GM19240 (cell line): Measurements from ENCODE around the gene HMGA1.

Source experiments
- DNase-seq: peaks from one replicate; pipeline ENCODE4 v3.0.0; 2011; ENCODE audit warnings: low spot score; ENCODE audit not compliant: insufficient read length

The HMGA1 gene

DNA sequence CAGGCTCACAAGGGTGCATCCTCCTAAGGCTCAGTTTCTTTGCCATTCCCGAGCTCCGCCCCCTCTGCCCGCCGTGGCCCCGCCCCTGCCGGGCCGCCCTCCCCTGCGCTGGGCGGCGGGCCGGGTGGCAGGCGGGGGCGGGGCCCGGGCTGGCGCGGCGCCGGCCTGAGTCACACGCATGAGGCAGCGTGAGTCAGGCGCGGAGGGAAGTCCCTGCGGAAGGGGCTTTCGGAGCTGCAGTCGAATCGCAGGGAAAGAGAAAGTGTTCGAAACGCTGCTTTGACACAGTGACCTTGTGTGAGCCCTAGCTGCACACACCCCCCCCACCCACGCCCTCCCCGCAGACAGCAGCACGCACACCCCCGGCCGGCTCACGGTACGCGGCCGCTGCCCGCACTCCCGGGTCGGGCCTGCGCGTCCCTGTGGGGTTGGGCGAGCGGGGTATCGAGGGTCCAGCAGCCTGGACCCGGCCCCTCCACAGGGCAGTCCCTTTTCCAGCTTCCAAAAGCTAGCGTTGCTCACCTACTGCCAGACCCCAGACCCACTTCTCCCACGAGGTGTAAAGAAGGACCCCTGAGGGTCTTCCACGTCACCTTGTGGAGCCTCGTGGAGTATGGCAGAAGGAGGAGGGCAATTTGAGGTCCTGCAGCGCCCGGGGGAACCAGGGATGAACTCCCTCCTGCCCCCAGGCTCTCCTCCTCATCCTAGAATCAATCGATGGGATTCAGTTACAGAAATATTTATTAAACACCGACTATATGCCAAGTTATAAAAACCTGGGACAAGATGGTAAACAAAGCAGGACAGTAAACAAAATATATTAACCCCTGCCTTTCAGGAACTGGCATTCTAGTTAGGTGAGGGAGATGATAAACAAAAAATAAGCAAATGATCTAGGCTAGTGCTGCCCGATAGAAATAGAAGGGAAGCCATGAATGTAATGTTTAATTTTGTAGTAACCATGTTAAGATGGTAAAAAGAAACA, 12.4 kb upstream of the HMGA1 start:
- peak; percentile 97 for DNase-seq

DNA sequence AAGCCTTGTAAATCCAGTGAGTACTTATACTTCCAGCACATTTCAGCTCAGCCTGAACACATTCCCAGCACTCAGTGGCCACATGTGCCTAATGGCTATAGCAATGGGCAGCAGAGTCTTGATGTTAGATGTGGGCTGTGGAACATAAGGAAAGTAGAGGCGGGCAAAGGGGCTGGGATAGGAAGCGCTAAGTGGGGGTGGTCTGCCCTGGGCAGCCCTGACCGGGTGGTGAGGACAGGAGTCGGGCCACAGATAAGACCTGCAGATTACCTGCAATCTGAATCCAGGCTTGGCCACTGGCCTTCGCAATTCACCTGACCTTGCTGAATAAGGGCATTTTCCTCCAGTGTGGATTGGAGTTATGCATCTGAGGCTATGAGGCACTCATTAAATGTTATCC, 11.1 kb upstream of the HMGA1 start:
- DNase-seq: no peak

DNA sequence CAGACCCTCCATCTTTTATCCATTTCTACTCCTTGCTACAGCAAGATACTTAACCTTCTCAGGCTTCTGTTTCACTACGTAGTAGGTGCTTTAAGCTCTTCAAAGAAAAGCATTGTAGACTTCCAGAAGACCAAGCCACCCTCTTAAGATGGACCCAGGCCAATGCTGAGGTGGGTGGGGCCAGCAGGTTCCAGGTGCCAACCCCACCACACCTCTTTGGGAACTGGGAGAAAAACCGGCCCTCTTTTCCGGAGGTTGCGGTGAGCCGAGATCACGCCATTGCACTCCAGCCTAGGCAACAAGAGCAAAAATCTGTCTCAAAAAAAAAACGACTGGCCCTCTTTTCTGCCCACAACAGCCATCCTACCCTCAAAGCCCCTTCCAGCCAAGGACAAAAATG, 10.6 kb upstream of the HMGA1 start:
- no peak for DNase-seq

DNA sequence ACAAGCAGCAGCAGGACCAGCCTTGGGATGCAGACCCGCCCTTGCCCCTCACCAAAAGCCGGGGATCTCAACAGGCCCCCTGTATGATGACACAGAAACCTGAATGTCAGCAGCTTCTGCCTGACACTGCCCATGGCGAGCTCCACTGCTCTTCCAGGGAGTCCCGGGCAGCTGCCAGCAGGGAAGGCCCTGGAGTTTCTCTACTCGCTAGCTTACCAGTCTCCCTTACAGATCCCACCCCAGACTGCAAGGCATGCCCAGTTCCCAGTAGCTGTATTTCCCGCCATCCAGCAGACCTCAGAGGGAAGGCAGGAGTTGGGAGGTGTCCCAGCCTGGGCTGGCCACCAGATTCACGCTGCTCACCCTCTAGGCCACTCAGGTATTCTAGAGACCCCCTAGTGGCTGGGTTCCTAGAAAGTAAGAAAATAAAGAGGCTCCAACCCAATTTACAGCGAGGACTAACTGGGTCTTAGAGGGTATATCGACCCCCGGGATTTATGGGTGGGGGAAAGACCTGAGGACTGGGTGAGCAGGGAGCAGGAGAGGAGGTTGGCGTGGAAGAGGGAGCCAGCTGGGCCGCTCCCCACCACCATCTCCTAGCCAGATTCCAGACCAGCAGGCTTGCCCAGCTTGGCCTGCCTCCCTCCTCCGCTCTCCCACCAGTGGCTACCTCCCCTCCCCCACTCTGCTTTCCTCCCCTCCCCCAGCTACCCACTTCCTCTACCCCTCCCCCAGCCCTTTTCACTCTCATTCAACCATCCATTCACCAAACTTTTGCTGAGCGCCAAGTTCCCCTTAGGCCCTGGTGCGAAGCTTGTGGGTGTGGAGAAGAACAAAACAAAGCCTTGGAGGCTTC, 9.7 kb upstream of the HMGA1 start:
- DNase-seq: no peak

DNA sequence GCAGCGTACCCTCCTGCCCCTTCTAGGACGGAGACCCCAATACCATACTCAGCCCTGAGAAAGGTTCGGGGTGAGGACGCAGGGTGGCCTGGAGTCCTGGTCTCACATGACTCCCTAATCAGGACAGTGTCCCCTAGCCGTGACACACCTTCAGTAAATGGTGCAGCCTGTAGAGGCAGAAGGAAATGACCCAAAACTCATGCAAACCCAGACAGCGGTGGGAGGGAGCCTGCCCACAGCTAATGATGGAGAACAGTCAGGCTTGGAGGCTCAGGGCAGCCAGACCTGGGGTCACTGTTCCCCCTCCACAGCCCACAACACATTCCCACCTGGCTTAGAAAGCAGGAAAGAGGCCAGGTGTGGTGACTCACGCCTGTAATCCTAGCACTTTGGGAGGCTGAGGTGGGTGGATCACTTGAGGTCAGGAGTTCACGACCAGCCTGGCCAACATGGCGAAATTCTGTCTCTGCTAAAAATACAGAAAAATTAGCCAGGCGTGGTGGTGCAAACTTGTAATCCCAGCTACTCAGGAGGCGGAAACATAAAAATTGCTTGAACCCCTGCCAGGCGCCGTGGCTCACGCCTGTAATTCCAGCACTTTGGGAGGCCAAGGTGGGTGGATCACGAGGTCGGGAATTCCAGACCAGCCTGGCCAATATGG, 8.8 kb upstream of the HMGA1 start:
- no peak for DNase-seq

DNA sequence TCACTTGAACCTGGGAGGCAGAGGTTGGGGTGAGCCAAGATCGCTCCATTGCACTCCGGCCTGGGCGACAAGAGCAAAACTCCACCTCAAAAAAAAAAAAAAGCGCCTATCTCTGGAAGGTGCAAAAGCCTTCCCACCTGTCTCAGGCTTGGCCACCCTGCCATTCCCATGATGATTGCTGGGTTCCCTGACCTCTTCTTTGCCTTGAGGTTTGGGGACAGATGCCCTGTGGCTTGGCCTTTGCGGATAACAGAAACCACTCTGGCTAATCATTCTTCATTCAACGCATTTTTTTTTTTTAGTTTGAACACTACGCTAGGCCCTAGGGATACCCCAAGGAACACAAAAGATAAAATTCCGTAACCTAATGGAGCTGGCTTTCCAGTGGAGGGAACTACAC, 6.8 kb upstream of the HMGA1 start:
- no peak for DNase-seq

DNA sequence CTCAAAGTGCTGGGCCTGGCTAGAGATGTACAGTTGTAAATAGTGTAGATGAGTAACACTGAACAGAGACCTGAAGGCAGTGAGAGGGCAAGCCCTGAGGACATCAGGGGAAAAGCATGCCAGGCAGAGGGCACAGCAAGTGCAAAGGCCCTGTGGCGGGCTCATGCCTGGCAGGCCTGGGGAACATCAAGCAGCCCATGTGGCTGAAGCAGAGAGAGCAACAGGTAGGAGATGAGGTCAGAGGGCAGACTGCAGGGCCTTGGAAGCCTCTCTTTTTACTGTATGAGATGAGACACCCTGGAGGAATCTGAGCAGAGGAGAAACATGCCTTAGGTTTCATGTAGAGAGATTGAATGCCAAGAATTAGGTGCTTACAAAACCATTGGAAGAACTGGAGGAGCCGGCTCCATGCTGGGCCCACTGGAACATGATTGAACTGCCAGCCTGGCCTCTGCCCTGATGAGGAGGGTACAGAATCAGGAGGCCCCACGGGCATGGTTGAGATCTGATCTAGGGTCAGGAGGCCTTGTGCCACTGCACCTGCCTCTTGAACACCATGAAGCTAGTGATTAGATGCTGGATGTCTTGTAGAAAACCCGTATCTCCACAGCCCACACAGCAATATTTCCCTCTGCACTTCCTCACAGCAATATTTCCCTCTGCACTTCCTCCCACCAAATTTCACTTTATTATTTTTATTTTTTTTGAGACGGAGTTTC, 5.9 kb upstream of the HMGA1 start:
- no peak for DNase-seq

DNA sequence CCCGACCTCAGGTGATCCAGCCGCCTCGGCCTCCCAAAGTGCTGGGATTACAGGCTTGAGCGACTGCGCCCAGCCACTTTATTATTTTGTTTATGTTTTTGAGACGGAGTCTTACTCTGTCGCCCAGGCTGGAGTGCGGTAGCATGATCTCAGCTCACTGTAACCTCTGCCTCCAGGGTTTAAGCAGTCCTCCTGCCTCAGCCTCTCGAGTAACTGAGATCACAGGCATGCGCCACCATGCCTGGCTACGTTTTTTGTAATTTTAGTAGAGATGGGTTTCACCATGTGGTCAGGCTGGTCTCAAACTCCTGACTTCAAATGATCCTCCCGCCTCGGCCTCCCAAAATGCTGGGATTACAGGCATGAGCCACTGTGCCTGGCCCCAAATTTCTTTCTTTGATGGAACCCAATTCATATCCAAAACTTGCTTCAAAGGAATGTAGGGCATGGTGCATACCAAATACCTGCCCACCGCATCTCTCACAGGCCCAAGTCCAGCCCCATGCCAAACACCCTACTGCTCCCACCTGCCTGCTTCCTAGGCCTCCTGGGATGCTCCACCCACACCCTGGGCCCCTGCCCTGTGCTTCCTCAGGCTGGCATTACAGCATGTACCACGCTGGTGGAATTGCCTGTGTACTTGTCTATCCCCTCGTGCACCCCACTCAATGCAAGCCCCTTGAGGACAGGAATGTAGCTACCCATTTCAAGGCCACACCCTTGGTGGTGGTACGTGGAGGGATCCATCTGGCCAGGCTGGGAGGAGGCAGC, 4.9 kb upstream of the HMGA1 start:
- no peak for DNase-seq

DNA sequence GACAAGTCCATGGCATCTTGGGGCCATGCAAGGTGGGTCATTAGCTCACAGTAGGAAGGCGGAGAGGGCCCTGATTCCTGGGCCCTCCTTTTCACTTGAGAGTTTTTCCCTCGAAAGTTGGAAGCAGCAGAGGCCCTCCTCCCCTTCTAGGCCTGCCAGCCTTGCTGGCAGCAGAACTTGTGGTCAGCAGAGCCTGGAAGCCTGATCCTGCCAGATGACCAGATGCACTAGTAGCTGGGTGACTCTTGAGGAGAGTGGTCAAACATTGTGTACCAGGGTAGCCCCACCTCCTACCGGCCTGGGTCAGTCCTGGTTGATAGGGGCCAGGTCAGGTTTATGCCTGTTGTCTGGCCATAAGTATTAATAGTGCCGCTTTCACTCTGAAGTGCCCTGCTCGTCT, 3.8 kb upstream of the HMGA1 start:
- DNase-seq: no peak

DNA sequence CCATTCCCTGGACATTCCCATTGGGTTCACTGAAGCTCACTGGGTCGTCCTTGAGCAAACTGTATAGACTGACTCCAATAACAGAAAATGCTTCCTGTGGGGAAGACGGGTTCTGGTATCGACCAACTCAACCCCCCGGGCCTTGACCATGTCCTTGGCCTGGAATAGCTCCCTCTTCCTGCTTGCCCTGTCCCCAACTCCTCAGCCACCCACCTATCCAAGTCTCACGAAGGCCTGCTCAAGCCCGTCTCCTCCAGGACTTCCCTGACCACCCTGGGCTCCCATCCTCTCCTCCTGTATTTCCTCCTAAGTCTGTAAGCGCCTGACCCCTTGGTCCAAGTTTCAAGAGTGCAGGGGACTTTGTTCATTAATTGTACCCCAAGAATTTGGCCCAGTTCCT, 2.8 kb upstream of the HMGA1 start:
- DNase-seq: no peak

DNA sequence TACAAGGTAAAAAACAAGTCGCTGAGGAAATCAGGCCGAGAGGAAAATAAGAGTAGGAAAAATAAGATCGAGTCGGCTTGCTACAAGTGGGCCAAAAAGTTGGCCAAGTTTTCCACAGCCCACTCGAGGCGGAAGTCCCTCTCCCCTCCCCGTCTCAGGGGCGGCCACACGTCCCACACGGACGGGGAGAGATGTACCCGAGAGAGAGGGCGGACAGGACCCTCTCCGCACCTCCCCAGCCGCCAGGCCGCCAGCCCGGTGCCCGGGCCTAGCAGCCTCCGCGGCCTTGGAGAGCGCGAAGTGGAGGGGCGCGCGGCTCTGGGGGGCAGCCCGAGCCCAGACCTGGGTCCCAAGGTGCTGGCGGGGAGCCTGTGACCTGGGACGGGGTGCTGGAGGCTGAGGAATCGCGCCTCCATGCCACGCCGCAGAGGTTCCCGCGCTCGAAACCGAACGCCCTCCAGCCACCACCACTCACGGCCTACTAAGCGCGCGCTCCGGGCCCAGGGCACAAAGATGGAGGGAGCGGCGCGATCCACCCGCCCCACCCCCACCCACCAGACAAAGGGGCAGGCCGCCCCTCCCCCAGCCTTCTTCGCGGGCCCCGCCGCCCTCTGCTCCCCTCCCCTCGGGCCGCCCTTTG, 1.9 kb upstream of the HMGA1 start:
- DNase-seq: no peak

DNA sequence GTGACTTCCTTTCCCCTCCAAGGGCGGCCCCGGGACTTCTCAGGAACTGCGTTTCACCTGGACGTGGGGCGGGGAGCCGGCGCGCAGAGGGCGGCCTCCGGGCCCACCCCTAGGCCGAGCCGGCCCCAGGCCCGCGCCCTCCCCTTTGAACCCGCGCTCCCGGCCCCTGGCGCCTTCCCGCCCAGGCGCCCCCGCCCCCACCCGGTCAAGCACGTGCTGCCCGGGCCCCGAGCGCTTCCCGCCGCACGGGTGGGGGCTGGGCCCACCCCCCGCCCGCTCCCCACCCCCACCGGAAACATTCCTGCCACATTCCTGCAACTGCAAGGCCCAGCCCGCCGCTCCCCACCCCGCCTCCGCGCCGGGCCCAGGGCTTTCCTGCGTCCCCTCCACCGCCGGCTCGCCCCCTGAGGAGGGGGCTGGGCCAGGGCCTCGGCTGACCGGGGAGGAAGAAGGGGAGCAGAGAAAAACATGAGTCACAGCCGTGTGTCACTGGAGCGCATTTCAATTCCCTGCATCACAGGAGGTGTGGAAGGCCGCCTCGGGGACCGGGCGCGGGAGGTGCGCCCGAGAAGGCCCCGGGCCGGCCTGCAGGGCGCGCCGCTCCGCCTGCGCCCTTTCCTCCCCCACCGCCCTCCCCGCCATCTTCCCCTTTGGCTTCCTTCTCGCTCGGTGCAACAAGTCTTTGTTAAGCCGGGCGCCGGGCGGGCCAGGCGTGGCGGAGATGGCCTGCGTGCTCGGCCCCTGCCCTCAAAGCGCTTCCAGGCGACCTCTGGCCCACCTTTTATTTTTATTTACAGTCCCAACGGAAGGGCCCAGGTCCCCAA, 1.2 kb upstream of the HMGA1 start:
- no peak for DNase-seq

DNA sequence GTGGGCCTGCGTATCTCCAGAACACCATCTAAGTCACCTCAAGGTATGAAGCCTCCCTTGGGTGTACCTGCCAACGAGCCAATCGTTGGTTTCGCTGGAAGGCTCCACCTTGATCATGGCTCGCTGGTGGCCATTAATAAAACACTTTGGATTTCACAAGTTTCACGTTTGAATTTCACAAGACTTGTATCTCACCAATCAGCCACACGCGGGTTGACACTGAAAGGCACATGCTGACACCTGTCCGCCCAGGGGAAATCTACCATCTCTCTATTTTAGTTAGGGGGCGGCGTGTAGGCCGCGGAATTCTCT, 586 bp upstream of the HMGA1 start:
- no peak for DNase-seq

DNA sequence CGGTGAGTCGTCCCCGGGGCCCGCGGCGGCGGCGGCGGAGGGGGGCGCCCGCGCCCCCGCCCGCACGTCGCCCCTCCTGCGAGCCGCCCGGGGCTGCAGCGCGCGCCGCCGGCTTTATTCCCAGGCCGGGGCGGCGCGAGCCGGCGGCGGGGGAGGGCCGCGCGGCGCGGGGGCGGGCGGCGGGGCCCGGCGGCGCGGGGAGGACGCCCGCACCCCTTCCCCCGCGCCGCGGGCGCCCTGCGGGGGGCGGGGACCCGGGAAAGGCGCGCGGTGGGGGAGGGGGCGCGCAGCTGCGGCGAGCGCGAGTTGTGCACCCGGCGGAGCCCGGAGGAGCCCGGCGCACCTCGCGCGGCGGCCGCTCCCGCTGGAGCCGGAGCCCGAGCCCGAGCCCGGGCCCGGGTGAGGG, 646 bp downstream of the HMGA1 start:
- no peak for DNase-seq

DNA sequence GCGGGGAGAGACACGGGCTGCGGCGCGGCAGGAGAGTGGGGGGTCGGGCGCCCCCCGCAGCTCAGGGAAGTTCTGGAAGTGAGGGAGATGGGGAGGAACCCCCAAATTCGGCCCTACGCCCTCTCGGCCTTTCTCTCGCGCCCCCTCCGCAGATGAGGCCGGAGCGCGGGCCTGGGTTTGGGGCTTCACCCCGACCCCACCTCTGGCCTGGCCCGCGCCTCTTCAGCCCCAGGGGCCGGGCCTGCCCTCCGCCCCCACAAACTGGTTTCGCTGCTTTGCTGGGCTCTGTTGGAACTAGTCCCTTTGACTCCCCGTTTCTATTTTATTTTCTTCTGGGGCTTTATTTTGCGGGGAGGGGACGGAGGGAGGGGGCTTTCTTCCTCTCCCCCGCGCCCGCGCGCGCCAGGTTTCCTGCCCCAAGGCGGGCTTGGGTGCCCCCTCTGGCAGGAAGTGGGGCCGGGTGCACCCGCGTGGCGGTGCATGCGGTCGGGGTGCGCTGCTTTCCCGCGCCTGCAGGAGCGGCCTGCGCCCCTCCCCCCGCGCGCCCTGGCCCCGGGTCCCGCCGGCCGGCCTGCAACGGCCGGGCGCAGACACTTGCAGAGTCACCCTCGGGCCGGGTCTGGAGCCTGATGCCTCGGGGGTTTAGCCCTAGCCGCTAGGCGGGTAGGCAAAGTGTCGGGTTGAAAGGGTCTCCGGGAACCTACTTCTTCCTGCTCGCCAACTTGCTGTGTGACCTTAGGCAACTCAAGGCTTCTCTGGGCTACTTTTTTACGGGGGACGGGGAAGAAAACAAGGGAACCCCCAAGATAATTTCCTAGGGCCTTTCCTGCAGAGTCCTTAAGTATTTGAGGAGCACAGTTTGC, 1.3 kb downstream of the HMGA1 start:
- DNase-seq: peak; percentile 60

DNA sequence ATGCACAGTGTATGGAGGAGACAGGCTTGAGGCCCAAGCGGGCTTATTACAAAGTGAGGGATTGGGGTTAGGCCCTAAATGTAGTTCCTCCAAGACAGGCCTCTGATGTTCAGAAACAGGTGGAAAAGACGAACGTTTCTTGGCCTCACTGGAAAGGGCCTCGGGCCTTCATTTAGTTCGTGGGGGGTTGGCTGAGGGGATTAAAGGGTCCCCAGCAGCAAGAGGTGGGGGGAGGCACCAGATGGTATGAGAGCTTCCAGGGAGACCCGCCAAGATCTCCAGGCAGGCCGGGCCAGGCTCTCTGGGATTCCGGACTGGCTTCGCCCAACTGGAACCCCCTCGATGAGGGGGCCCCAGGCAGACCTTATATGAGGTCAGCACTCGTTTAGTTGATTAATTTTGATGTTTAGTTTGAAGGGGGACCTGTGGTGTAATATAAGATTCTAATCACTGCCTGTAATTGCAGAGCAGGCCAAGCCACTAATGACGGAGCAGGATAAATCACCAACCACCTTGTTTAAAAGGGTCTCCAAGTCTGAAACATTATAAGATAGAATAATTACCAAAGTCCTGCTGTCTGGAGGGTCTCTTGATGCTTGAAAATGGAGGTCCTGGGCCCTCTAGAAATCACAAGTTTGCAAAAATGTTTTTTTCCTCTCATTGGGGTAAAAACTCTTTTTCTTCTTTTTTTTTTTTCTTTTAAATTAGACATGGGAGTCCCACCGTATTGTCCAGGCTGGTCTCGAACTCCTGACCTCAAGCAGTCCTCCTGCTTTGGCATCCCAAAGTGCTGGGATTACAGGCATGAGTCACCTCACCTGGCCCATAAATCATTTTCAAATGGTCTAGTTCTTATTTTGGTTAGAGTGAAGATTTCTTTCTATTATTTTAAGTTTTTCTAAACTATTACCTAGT, 2.2 kb downstream of the HMGA1 start:
- DNase-seq: no peak

DNA sequence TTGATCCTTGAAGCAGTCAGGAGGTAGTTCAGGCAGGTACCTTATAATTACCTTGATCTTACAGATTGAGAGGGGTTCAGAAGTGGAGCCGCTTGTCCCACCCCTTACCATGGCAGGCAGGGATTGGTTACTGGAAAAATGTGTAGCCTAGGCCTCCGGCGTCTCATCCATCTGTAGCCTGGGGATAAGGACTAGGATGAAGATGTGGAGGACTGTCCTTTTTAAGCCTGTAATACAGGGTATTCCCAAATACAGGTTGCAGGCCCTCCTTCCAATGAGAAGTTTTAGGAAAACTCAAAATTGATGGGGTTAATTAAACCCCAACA, 2.8 kb downstream of the HMGA1 start:
- no peak for DNase-seq
